ENCODE measurements around the gene RASL11B. TPM values are rescaled to one million over a fixed set of nuclear protein-coding genes. Genes with fewer than 3 reads are reported as not detected.

RASL11B gene
- total RNA-seq, 4 donors from 2014 or later, result 1.3 to 2.5 (median 1.7) TPM

DNA sequence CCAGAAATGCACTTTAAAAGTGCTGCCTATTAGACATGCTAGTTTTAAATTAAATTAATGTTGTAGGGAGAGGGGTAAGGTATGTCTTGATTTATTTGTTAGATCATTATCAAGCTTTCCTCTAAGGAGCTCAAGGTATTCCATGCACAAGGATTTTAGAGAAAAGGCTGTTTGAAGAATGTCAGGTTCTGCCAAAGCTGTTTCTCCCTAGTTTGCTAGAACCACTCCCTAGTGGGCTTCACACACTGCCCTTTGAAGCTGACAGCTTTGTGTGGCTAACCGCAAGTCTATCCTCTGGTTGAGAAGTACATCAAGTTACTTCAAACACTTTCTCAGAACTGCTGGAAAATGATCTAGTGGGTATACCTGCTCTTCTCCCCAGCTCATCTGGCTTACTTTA lies 32.3 kb downstream of the RASL11B start:
- H3K9me3 ChIP-seq, result no peaks in the 10 kb centered on the region
- no peaks in the 10 kb centered on the region for H3K36me3 ChIP-seq
- no peak overlapping the region for H3K27ac ChIP-seq
- no peak for DNase-seq (ENCODE audit: low spot score in 2 of 2)
- no peaks in the 10 kb centered on the region for H3K27me3 ChIP-seq
- no peak overlapping the region for H3K4me3 ChIP-seq
- whole genome bisulfite sequencing, result 53% methylated on average over 1 of the region's 1 CpG
- H3K4me1 ChIP-seq, result no peaks in the 10 kb centered on the region
- no peak for TF ChIP-seq EP300 (IDR thresholded peaks at IDR 0.05)
- no peak for TF ChIP-seq POLR2AphosphoS5 (IDR thresholded peaks at IDR 0.05)
- TF ChIP-seq, protein P1, sequence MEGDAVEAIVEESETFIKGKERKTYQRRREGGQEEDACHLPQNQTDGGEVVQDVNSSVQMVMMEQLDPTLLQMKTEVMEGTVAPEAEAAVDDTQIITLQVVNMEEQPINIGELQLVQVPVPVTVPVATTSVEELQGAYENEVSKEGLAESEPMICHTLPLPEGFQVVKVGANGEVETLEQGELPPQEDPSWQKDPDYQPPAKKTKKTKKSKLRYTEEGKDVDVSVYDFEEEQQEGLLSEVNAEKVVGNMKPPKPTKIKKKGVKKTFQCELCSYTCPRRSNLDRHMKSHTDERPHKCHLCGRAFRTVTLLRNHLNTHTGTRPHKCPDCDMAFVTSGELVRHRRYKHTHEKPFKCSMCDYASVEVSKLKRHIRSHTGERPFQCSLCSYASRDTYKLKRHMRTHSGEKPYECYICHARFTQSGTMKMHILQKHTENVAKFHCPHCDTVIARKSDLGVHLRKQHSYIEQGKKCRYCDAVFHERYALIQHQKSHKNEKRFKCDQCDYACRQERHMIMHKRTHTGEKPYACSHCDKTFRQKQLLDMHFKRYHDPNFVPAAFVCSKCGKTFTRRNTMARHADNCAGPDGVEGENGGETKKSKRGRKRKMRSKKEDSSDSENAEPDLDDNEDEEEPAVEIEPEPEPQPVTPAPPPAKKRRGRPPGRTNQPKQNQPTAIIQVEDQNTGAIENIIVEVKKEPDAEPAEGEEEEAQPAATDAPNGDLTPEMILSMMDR (IDR thresholded peaks at IDR 0.05), result no peak
- TF ChIP-seq POLR2A (IDR thresholded peaks at IDR 0.05), result no peak

DNA sequence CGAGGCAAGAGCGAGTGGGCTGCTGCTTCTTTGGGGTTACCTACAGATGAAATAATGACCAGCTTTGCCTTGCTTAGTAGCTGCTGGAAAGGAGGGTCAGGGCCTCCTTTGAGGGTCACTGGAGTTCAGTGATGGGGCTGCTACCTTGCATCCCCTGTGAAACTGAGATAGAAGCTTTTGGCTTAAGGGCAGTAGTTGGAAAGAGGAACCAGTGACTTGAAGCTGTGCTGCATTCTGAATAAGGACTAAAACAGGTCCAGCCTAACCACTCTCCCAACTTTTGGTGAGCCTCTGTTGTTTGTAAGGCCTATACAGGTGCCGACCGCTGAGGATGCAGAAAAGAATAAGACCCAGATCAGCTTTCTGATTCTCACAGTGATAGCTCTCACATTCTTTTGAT lies 41.2 kb downstream of the RASL11B start:
- Histone ChIP-seq H3K36me3 (peaks cover 5% of the 10 kb centered on the region), H3K9me3 (no peaks in the 10 kb centered on the region), H3K4me1 (no peaks in the 10 kb centered on the region), H3K27me3 (no peaks in the 10 kb centered on the region), H3K27ac (no peak overlapping the region), H3K4me3 (no peak overlapping the region)
- no peak for DNase-seq (ENCODE audit: low spot score in 2 of 2)
- TF ChIP-seq POLR2A (IDR thresholded peaks at IDR 0.05) (no peak), EP300 (IDR thresholded peaks at IDR 0.05) (no peak), POLR2AphosphoS5 (IDR thresholded peaks at IDR 0.05) (no peak)
- TF ChIP-seq, protein P1 (IDR thresholded peaks at IDR 0.05), result no peak
- 98% methylated on average over 4 of the region's 4 CpGs for WGBS

DNA sequence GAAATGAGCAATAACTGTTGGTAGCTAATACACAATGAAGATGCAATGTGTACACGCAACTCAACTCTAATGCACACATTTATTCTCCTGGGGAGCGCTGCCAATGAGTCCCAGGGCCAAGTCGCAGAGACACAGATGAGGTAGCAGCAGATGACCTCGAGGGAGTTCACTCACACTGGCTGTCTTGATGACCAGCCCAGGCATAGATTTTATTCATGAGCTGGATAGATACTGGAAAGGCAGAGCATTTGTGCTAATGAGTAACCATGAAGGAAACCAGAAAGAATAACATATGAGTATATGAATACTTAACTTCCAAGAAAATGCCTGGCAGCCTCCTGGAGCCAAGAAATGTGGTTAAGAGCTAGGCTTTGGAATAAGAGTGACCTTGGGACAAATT lies 42.3 kb downstream of the RASL11B start:
- H3K4me1 ChIP-seq, result no peaks in the 10 kb centered on the region
- no peaks in the 10 kb centered on the region for H3K9me3 ChIP-seq
- peaks cover 5% of the 10 kb centered on the region for H3K36me3 ChIP-seq
- no peak overlapping the region for H3K27ac ChIP-seq
- DNase-seq (ENCODE audit: low spot score in 2 of 2), result no peak
- no peak for TF ChIP-seq POLR2A (IDR thresholded peaks at IDR 0.05)
- no peak for TF ChIP-seq POLR2AphosphoS5 (IDR thresholded peaks at IDR 0.05)
- TF ChIP-seq EP300 (IDR thresholded peaks at IDR 0.05), result no peak
- TF ChIP-seq, protein P1 (IDR thresholded peaks at IDR 0.05), result no peak
- H3K27me3 ChIP-seq, result no peaks in the 10 kb centered on the region
- WGBS, result 92% methylated on average over 4 of the region's 4 CpGs
- no peak overlapping the region for H3K4me3 ChIP-seq

DNA sequence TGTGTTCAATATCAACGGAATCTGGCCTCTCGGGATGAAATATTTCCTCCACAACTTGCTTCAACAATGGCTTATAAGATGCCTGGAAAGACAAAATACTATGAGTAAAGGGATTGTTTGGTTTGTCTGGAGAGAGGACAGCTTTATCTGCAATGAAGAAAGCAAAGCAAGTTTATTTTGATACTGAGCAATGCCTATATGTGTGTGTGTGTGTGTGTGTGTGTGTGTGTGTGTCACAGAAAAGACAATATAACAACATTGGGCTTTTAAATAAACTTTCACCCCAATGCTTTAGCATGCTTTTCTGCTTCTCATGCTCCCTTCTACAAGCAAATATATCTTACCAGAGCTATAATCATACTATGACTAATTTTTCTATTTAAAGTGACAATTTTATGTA lies 45.4 kb downstream of the RASL11B start:
- TF ChIP-seq, protein P1 (IDR thresholded peaks at IDR 0.05), result no peak
- TF ChIP-seq POLR2AphosphoS5 (IDR thresholded peaks at IDR 0.05), result no peak
- no peak for TF ChIP-seq POLR2A (IDR thresholded peaks at IDR 0.05)
- no peak for TF ChIP-seq EP300 (IDR thresholded peaks at IDR 0.05)
- DNase-seq (ENCODE audit: low spot score in 2 of 2), result no peak
- no peaks in the 10 kb centered on the region for H3K27me3 ChIP-seq
- no peak overlapping the region for H3K4me3 ChIP-seq
- WGBS, result 82% methylated on average over 2 of the region's 2 CpGs
- H3K9me3 ChIP-seq, result no peaks in the 10 kb centered on the region
- no peaks in the 10 kb centered on the region for H3K36me3 ChIP-seq
- no peak overlapping the region for H3K27ac ChIP-seq
- H3K4me1 ChIP-seq, result peaks cover 6% of the 10 kb centered on the region

DNA sequence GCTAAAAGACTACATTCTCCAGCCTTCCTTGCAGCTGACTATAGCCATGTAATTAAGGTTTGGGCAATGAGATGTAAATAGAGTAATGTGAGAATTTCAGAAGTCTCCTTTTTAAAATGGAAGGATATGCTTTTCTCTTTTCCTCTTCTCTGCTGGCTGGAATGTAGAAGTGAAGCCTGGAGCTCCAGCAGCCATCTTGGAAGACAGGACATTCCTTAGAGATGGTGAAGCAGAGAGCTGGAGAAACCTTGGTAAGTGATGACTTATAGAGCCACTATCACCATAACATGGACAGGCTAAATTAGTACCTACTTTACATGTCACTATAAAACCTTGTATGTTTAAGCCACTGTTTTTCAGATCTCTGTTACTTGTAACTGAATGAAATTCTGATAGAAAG lies 48.0 kb downstream of the RASL11B start:
- H3K4me3 ChIP-seq, result no peak overlapping the region
- no peaks in the 10 kb centered on the region for H3K9me3 ChIP-seq
- peaks cover 6% of the 10 kb centered on the region for H3K4me1 ChIP-seq
- no peaks in the 10 kb centered on the region for H3K27me3 ChIP-seq
- H3K27ac ChIP-seq, result no peak overlapping the region
- DNase-seq (ENCODE audit: low spot score in 2 of 2), result no peak
- no peaks in the 10 kb centered on the region for H3K36me3 ChIP-seq
- TF ChIP-seq POLR2A (IDR thresholded peaks at IDR 0.05) (no peak), POLR2AphosphoS5 (IDR thresholded peaks at IDR 0.05) (no peak), EP300 (IDR thresholded peaks at IDR 0.05) (no peak)
- TF ChIP-seq, protein P1 (IDR thresholded peaks at IDR 0.05), result no peak

All from suprapubic skin (tissue), 4 donors.